GM19324 (cell line): ENCODE data around the gene CHST11.

ENCODE experiments used
- ATAC-seq: cut with Tn5 transposase; IDR thresholded peaks from one replicate; pipeline ENCODE4 v1.9.1; 2021; ENCODE audit warnings: mild to moderate bottlenecking, moderate library complexity; ENCODE audit not compliant: unreplicated experiment, low FRiP score

Gene CHST11

GRCh38 chr12:104667139-104667538 lies 210.4 kb downstream of the CHST11 start:
- ATAC-seq: no peak

- ATAC-seq: no peak
Measured at GRCh38 chr12:104668274-104668718, 211.5 kb downstream of the CHST11 start.

GRCh38 chr12:104669089-104669721 lies 212.5 kb downstream of the CHST11 start:
- no peak for ATAC-seq

- ATAC-seq: no peak
Measured at GRCh38 chr12:104669851-104670337, 213.1 kb downstream of the CHST11 start.

GRCh38 chr12:104670439-104671408 lies 214.0 kb downstream of the CHST11 start:
- no peak for ATAC-seq

- no peak for ATAC-seq
Measured at GRCh38 chr12:104671409-104672095, 214.8 kb downstream of the CHST11 start.

- ATAC-seq: no peak
Measured at GRCh38 chr12:104672096-104672445, 215.3 kb downstream of the CHST11 start.

GRCh38 chr12:104672501-104673265 lies 215.9 kb downstream of the CHST11 start:
- ATAC-seq: no peak

GRCh38 chr12:104673294-104673693 lies 216.5 kb downstream of the CHST11 start:
- no peak for ATAC-seq

- ATAC-seq: no peak
Measured at GRCh38 chr12:104673696-104674482, 217.1 kb downstream of the CHST11 start.

GRCh38 chr12:104676636-104677035 lies 219.9 kb downstream of the CHST11 start:
- ATAC-seq: no peak

- no peak for ATAC-seq
Measured at GRCh38 chr12:104677441-104678089, 220.8 kb downstream of the CHST11 start.

GRCh38 chr12:104680070-104680469 lies 223.3 kb downstream of the CHST11 start:
- no peak for ATAC-seq

GRCh38 chr12:104680491-104680890 lies 223.7 kb downstream of the CHST11 start:
- no peak for ATAC-seq

- ATAC-seq: no peak
Measured at GRCh38 chr12:104681012-104681690, 224.4 kb downstream of the CHST11 start.

- no peak for ATAC-seq
Measured at GRCh38 chr12:104682790-104683279, 226.1 kb downstream of the CHST11 start.

GRCh38 chr12:104683831-104684503 lies 227.2 kb downstream of the CHST11 start:
- no peak for ATAC-seq

- no peak for ATAC-seq
Measured at GRCh38 chr12:104684884-104685283, 228.1 kb downstream of the CHST11 start.
